H1 (cell line): ENCODE data around the gene ZNF575. TPM values are rescaled to one million over a fixed set of nuclear protein-coding genes. Genes with fewer than 3 reads are reported as not detected.

Experiments
- CTCF ChIA-PET: fragments of 300-600 bp; sonication (Branson Sonifier 250); formaldehyde crosslinking; loops from one replicate; lab custom pipeline; 2021; ENCODE audit not compliant: partially characterized antibody; lab: Charles Lee
- POLR2A ChIA-PET: fragments of 300-600 bp; sonication (Branson Sonifier 250); formaldehyde crosslinking; loops from one replicate; lab custom pipeline; 2021; ENCODE audit warnings: inconsistent platforms; ENCODE audit not compliant: partially characterized antibody; lab: Charles Lee
- DNase-seq, 2 experiments: peaks; one replicate each; pipeline versions ENCODE4 v3.0.0 to v3.0.0-alpha.2; 2010 to 2022; ENCODE audit warnings: low spot score in 2 of 2, low read depth in 1 of 2, mixed read lengths in 1 of 2
- FAIRE-seq: peaks from 2 replicates; lab custom pipeline; 2011; peaks lifted over from hg19 to GRCh38; lab: Jason Lieb, UNC
- H2AFZ ChIP-seq: 2 replicates; pipeline ENCODE4 v1.8.1; 2012; ENCODE audit warnings: low read length, inconsistent platforms
- H2AK5ac ChIP-seq: 2 replicates; pipeline ENCODE4 v1.6.1; 2013; ENCODE audit warnings: low read depth, low read length
- H2BK120ac ChIP-seq: replicated peaks from 2 replicates; pipeline ENCODE3; 2013; ENCODE audit warnings: low read depth, low read length, inconsistent platforms
- H2BK12ac ChIP-seq: 2 replicates; pipeline ENCODE4 v1.6.1; 2013; ENCODE audit warnings: low read depth, low read length
- H2BK15ac ChIP-seq: 2 replicates; pipeline ENCODE4 v1.6.1; 2013; ENCODE audit warnings: low read length
- H2BK20ac ChIP-seq: 2 replicates; pipeline ENCODE4 v1.6.1; 2013; ENCODE audit warnings: low read length
- H2BK5ac ChIP-seq: 2 replicates; pipeline ENCODE4 v1.6.1; 2013; ENCODE audit warnings: low read depth, low read length
- H3K14ac ChIP-seq: 2 replicates; pipeline ENCODE4 v1.6.1; 2013; ENCODE audit warnings: inconsistent platforms; ENCODE audit not compliant: insufficient read length
- H3K18ac ChIP-seq: 2 replicates; pipeline ENCODE4 v1.6.1; 2013; ENCODE audit warnings: low read length; ENCODE audit errors: extremely low read depth
- H3K23ac ChIP-seq: 2 replicates; pipeline ENCODE4 v1.6.1; 2013; ENCODE audit warnings: inconsistent platforms; ENCODE audit not compliant: insufficient read length
- H3K23me2 ChIP-seq: 2 replicates; pipeline ENCODE4 v1.6.1; 2013; ENCODE audit warnings: low read depth, low read length
- H3K27ac ChIP-seq: 2 replicates; pipeline ENCODE4 v1.6.1; 2011; ENCODE audit warnings: low read depth, low read length, inconsistent platforms
- H3K27me3 ChIP-seq, 4 experiments: replicated peaks in 1 of 4; 1 replicate in 1 of 4; 2 replicates in 3 of 4; pipeline versions ENCODE4 v1.6.1 to v1.8.1; 2011 to 2013; ENCODE audit warnings: low read length in 3 of 4, mild to moderate bottlenecking in 3 of 4, inconsistent platforms in 2 of 4, mixed read lengths in 2 of 4, moderate library complexity in 1 of 4; ENCODE audit not compliant: control insufficient read depth in 3 of 4, insufficient read depth in 3 of 4; ENCODE audit errors: extremely low read depth in 1 of 4
- H3K36me3 ChIP-seq, 4 experiments: 2 replicates each; pipeline versions ENCODE4 v1.6.1 to v1.8.1; 2011 to 2013; ENCODE audit warnings: mild to moderate bottlenecking in 4 of 4, low read length in 3 of 4, moderate library complexity in 2 of 4, control low read depth in 1 of 4, inconsistent platforms in 1 of 4; ENCODE audit not compliant: insufficient read depth in 4 of 4, control insufficient read depth in 2 of 4
- H3K4ac ChIP-seq: replicated peaks from 2 replicates; pipeline ENCODE3; 2013; ENCODE audit warnings: low read length, low read depth, mixed read lengths, inconsistent platforms; ENCODE audit not compliant: insufficient read length
- H3K4me1 ChIP-seq, 4 experiments: replicated peaks in 1 of 4; 1 replicate in 1 of 4; 2 replicates in 3 of 4; pipeline versions ENCODE4 v1.6.1 to v1.8.1; 2011 to 2013; ENCODE audit warnings: low read length in 3 of 4, inconsistent platforms in 2 of 4, mixed read lengths in 1 of 4; ENCODE audit not compliant: insufficient read depth in 4 of 4, control insufficient read depth in 3 of 4
- H3K4me2 ChIP-seq, 2 experiments: 2 replicates each; pipeline versions ENCODE4 v1.6.1 to v1.8.1; 2011 to 2013; ENCODE audit warnings: low read depth in 2 of 2, low read length in 2 of 2, control low read depth in 1 of 2, inconsistent platforms in 1 of 2, mild to moderate bottlenecking in 1 of 2; ENCODE audit not compliant: insufficient read depth in 1 of 2
- H3K4me3 ChIP-seq, 4 experiments: fragments of 200-600, 300-600 bp in 1 of 4; sonication (generic), shearing (Covaris generic), sonication (Bioruptor Twin) in 1 of 4; 2 replicates each; pipeline versions ENCODE4 v1.5.1 to v1.8.1; 2011 to 2016; ENCODE audit warnings: low read length in 4 of 4, low read depth in 3 of 4, control low read depth in 2 of 4, inconsistent platforms in 2 of 4, mild to moderate bottlenecking in 2 of 4, mixed read lengths in 1 of 4, moderate library complexity in 1 of 4; ENCODE audit not compliant: insufficient read depth in 2 of 4; ENCODE audit errors: extremely low read depth in 1 of 4
- H3K56ac ChIP-seq: replicated peaks from 2 replicates; pipeline ENCODE3; 2013; ENCODE audit warnings: low read depth, mild to moderate bottlenecking, mixed read lengths, low read length, inconsistent platforms; ENCODE audit not compliant: insufficient read length
- H3K79me1 ChIP-seq: 2 replicates; pipeline ENCODE4 v1.6.1; 2013; ENCODE audit warnings: low read depth, low read length, control low read depth
- H3K79me2 ChIP-seq, 2 experiments: 2 replicates each; pipeline versions ENCODE4 v1.6.1 to v1.8.1; 2012 to 2013; ENCODE audit warnings: low read length in 2 of 2, mild to moderate bottlenecking in 2 of 2, inconsistent platforms in 1 of 2; ENCODE audit not compliant: insufficient read depth in 2 of 2, control insufficient read depth in 1 of 2
- H3K9ac ChIP-seq, 4 experiments: replicated peaks in 1 of 4; 1 replicate in 1 of 4; 2 replicates in 3 of 4; pipeline versions ENCODE4 v1.6.1 to v1.8.1; 2011 to 2013; ENCODE audit warnings: low read depth in 3 of 4, low read length in 3 of 4, control low read depth in 2 of 4, mild to moderate bottlenecking in 2 of 4, moderate library complexity in 2 of 4, inconsistent platforms in 1 of 4; ENCODE audit errors: extremely low read depth in 1 of 4
- H3K9me3 ChIP-seq, 2 experiments: 2 replicates each; pipeline versions ENCODE4 v1.6.1 to v1.8.1; 2012 to 2013; ENCODE audit warnings: mild to moderate bottlenecking in 2 of 2, moderate library complexity in 2 of 2, control low read depth in 1 of 2, inconsistent platforms in 1 of 2, low read depth in 1 of 2, low read length in 1 of 2, mixed read lengths in 1 of 2; ENCODE audit not compliant: insufficient read depth in 2 of 2
- H4K20me1 ChIP-seq, 2 experiments: replicated peaks in 1 of 2; 2 replicates each; pipeline versions ENCODE3 to v1.8.1; 2011 to 2013; ENCODE audit warnings: inconsistent platforms in 2 of 2, low read length in 2 of 2, mild to moderate bottlenecking in 1 of 2; ENCODE audit not compliant: insufficient read depth in 2 of 2, control insufficient read depth in 1 of 2
- H4K5ac ChIP-seq: 2 replicates; pipeline ENCODE4 v1.6.1; 2013; ENCODE audit warnings: low read length, low read depth, mixed read lengths, inconsistent platforms; ENCODE audit not compliant: insufficient read length
- H4K8ac ChIP-seq: 2 replicates; pipeline ENCODE4 v1.8.0; 2013; ENCODE audit warnings: mild to moderate bottlenecking, moderate library complexity, low read length, inconsistent platforms; ENCODE audit not compliant: insufficient read depth; ENCODE audit errors: extremely low read depth
- H4K91ac ChIP-seq: replicated peaks from 2 replicates; pipeline ENCODE3; 2013; ENCODE audit warnings: low read length, mixed read lengths, inconsistent platforms; ENCODE audit not compliant: insufficient read length
- HDAC2 ChIP-seq, 2 experiments: fragments of 300-600 bp in 1 of 2; sonication (generic) in 1 of 2; IDR thresholded peaks; 2 replicates each; pipeline ENCODE4 v1.6.1; 2011 to 2012; ENCODE audit warnings: low read depth in 2 of 2, low read length in 2 of 2, mild to moderate bottlenecking in 2 of 2, moderate library complexity in 2 of 2, borderline replicate concordance in 1 of 2, inconsistent platforms in 1 of 2
- POU5F1 ChIP-seq: IDR thresholded peaks from 2 replicates; pipeline ENCODE4 v1.6.1; 2011; ENCODE audit warnings: low read depth, mild to moderate bottlenecking, low read length, moderate library complexity
- RAD21 ChIP-seq, 2 experiments: IDR thresholded peaks in 1 of 2; conservative IDR thresholded peaks in 1 of 2; 2 replicates each; pipeline ENCODE4 v1.6.1; 2011; ENCODE audit warnings: low read depth in 2 of 2, low read length in 2 of 2, improper control_type of control experiment in 1 of 2, inconsistent platforms in 1 of 2, mild to moderate bottlenecking in 1 of 2, moderate library complexity in 1 of 2
- RBBP5 ChIP-seq: IDR thresholded peaks from 2 replicates; pipeline ENCODE4 v1.7.1; 2012; ENCODE audit warnings: low read depth, mild to moderate bottlenecking, inconsistent platforms, low read length, moderate library complexity, borderline replicate concordance
- WGBS, 2 experiments: shearing (Covaris generic) in 1 of 2; methylation state at CpG; one replicate each; pipeline versions ENCODE4 v1.1.6 to v1.1.7; 2013 to 2015; ENCODE audit warnings: low lambda C conversion rate in 2 of 2, mixed read lengths in 2 of 2, inconsistent platforms in 1 of 2, low coverage in 1 of 2, missing lambda C conversion rate in 1 of 2; ENCODE audit not compliant: insufficient replicate concordance in 2 of 2, insufficient coverage in 1 of 2, insufficient read length in 1 of 2; ENCODE audit errors: extremely low coverage in 1 of 2, missing lambda C conversion rate in 1 of 2; 5-methylcytosine and 5-hydroxymethylcytosine counted together
- polyA plus RNA-seq, 7 experiments: library from polyadenylated mRNA; depleted of rRNA in 3 of 7; stranded (reverse) in 5 of 7; unstranded in 2 of 7; fragments of >200 nt in 5 of 7; fragments of 200-250 nt in 2 of 7; gene quantifications; 1 replicate in 5 of 7; 2 replicates in 1 of 7; 4 replicates in 1 of 7; pipeline versions ENCODE4 v1.2.1 to v1.2.3, GENCODE V29; 2011 to 2013; ENCODE audit warnings: missing spikeins in 2 of 7, mixed read lengths in 2 of 7
- total RNA-seq: library from RNA; stranded (reverse); fragmentation: NEBNext Ultra II Directional; extraction: Animal tissue kit (Norgen Biotek cat#: 25700); gene quantifications from 2 replicates; pipeline ENCODE4 v1.2.1, GENCODE V29; 2021

Gene ZNF575
- total and polyA plus RNA-seq, 2 of the 8 experiments (the other 6 are each of a cell fraction or from before 2014, with no cell fraction given), result 0.05 TPM; not detected in 1

- Histone ChIP-seq H3K4ac (no peak overlapping the region), H3K79me1 (no peaks in the 10 kb centered on the region; the same call in 1 of the 2 replicates), H3K56ac (no peak overlapping the region), H4K5ac (no peak overlapping the region), H3K27me3 (no peaks in the 10 kb centered on the region), H3K9ac (no peak overlapping the region), H3K4me1 (no peaks in the 10 kb centered on the region), H4K91ac (no peak overlapping the region), H4K8ac (no peak overlapping the region), H3K18ac (no peak overlapping the region), H2BK12ac (no peak overlapping the region), H3K4me3 (no peak overlapping the region), H2BK120ac (no peak overlapping the region), H2BK5ac (no peak overlapping the region), H3K9me3 (no peaks in the 10 kb centered on the region), H2AK5ac (no peak overlapping the region), H2BK20ac (no peak overlapping the region), H3K4me2 (no peak overlapping the region), H3K36me3 (peaks cover 0 to 8% (median 0%) of the 10 kb centered on the region in 4 experiments; a peak in 1 of 8 replicates), H3K23ac (no peak overlapping the region), H3K23me2 (no peaks in the 10 kb centered on the region), H2BK15ac (no peak overlapping the region), H3K79me2 (peaks cover 0 to 2% of the 10 kb centered on the region in 2 experiments; a peak in 1 of 4 replicates), H3K27ac (no peak overlapping the region), H3K14ac (no peak overlapping the region), H2AFZ (no peak overlapping the region), H4K20me1 (peaks cover 0 to 8% of the 10 kb centered on the region in 2 experiments)
- no peak for TF ChIP-seq HDAC2 (IDR thresholded peaks at IDR 0.05; ENCODE audit: borderline replicate concordance in 1 of 2, low read depth in 2 of 2, low read length in 2 of 2)
- no peak for TF ChIP-seq RBBP5
- no peak for TF ChIP-seq RAD21 (IDR thresholded peaks at IDR 0.05 in 1 of 2, conservative IDR thresholded peaks at IDR 0.05 in 1 of 2; ENCODE audit: low read depth in 2 of 2, low read length in 2 of 2)
- TF ChIP-seq POU5F1, result no peak
- ChIA-PET CTCF (interaction anchor here (0.6 to 9.3 kb wide), 5 partner anchors 9 to 480 kb away, joined by 3 to 82 read pairs (median 4); no protein-coding TSS in a partner anchor), POLR2A (interaction anchor here (0.9 to 1.7 kb wide), 4 partner anchors 11 to 72 kb away, joined by 3 to 5 read pairs (median 4); partner anchors contain the start of genes IRGQ, XRCC1 and ZNF576)
- WGBS, 2 experiments, result 91% methylated on average over 10 of the region's 10 CpGs; no CpG with 5 or more reads in 1 of the 2 experiments
- no peak for FAIRE-seq
- DNase-seq, result no peak
Measured at GRCh38 chr19:43563816-43564457, 30.9 kb downstream of the ZNF575 start.
